Neural cell (in vitro differentiated cells): Measurements from ENCODE around the gene APOD. TPM values are rescaled to one million over a fixed set of nuclear protein-coding genes. Genes with fewer than 3 reads are reported as not detected.

ENCODE experiments used
- H2AFZ ChIP-seq: fragments of 200-600, 300-800 bp; sonication (generic), shearing (Covaris generic); 2 replicates; pipeline ENCODE4 v1.6.0; 2014; ENCODE audit warnings: low read depth, mild to moderate bottlenecking, antibody characterized with exemption, low read length, moderate library complexity
- H3F3A ChIP-seq: fragments of 200-600 bp; shearing (Covaris generic); 2 replicates; pipeline ENCODE4 v1.6.1; 2016; ENCODE audit warnings: mild to moderate bottlenecking, moderate library complexity, mixed read lengths, antibody characterized with exemption, low read length; ENCODE audit not compliant: insufficient read depth, poor library complexity, severe bottlenecking
- H3K27ac ChIP-seq: fragments of 200-600, 300-800 bp; sonication (generic), shearing (Covaris generic); 2 replicates; pipeline ENCODE4 v1.5.1; 2014; ENCODE audit warnings: mild to moderate bottlenecking, low read length, moderate library complexity
- H3K27me3 ChIP-seq: fragments of 300-800, 200-600 bp; sonication (generic), shearing (Covaris generic); 2 replicates; pipeline ENCODE4 v1.6.0; 2014; ENCODE audit warnings: mild to moderate bottlenecking, low read depth, low read length, moderate library complexity; ENCODE audit not compliant: insufficient read depth
- H3K36me3 ChIP-seq: fragments of 300-800, 200-600 bp; sonication (generic), shearing (Covaris generic); 2 replicates; pipeline ENCODE4 v1.5.1; 2014; ENCODE audit warnings: mild to moderate bottlenecking, antibody characterized with exemption, low read length, moderate library complexity; ENCODE audit not compliant: insufficient read depth
- H3K4me2 ChIP-seq: fragments of 300-800, 200-600 bp; sonication (generic), shearing (Covaris generic); 2 replicates; pipeline ENCODE4 v1.6.0; 2014; ENCODE audit warnings: mild to moderate bottlenecking, low read length
- H3K4me3 ChIP-seq: fragments of 300-800, 200-600 bp; sonication (generic), shearing (Covaris generic); 2 replicates; pipeline ENCODE4 v1.5.1; 2014; ENCODE audit warnings: mild to moderate bottlenecking, low read length, moderate library complexity
- H3K79me2 ChIP-seq: fragments of 200-600 bp; shearing (Covaris generic); replicated peaks from 2 replicates; pipeline ENCODE4 v1.6.0; 2014; ENCODE audit warnings: mild to moderate bottlenecking, low read length, moderate library complexity; ENCODE audit not compliant: insufficient read depth
- H3K9ac ChIP-seq: fragments of 300-800, 200-600 bp; sonication (generic), shearing (Covaris generic); 2 replicates; pipeline ENCODE4 v1.6.1; 2016; ENCODE audit warnings: mild to moderate bottlenecking, low read length, mixed read lengths
- H3K9me2 ChIP-seq: fragments of 200-600 bp; shearing (Covaris generic); 2 replicates; pipeline ENCODE4 v1.6.1; 2016; ENCODE audit warnings: mild to moderate bottlenecking, low read length, mixed read lengths; ENCODE audit not compliant: insufficient read depth
- H3K9me3 ChIP-seq: fragments of 200-600, 300-800 bp; sonication (generic), shearing (Covaris generic); 2 replicates; pipeline ENCODE4 v1.6.1; 2016; ENCODE audit warnings: mild to moderate bottlenecking, mixed run types, low read length, moderate library complexity, mixed read lengths
- H4K20me1 ChIP-seq: fragments of 200-600 bp; shearing (Covaris generic); 2 replicates; pipeline ENCODE4 v1.6.1; 2016; ENCODE audit warnings: mild to moderate bottlenecking, mixed run types; ENCODE audit not compliant: insufficient read depth
- EP300 ChIP-seq: fragments of 450-650 bp; conservative IDR thresholded peaks from 2 replicates; pipeline ENCODE4 v1.6.1; 2014; ENCODE audit warnings: antibody characterized with exemption, mild to moderate bottlenecking, moderate library complexity; ENCODE audit not compliant: poor library complexity, severe bottlenecking
- EZH2 ChIP-seq: fragments of 200-600, 300-800 bp; shearing (Covaris generic), sonication (generic); IDR thresholded peaks from 2 replicates; pipeline ENCODE4 v1.6.1; 2014; ENCODE audit warnings: antibody characterized with exemption, low read length, borderline replicate concordance, mild to moderate bottlenecking; ENCODE audit not compliant: insufficient read depth, poor library complexity, severe bottlenecking
- MXI1 ChIP-seq: fragments of 450-650 bp; conservative IDR thresholded peaks from 2 replicates; pipeline ENCODE4 v1.6.1; 2014; ENCODE audit warnings: antibody characterized with exemption, mild to moderate bottlenecking; ENCODE audit not compliant: poor library complexity, severe bottlenecking
- POLR2AphosphoS5 ChIP-seq: IDR thresholded peaks from 2 replicates; pipeline ENCODE4 v1.6.1; 2012
- RAD21 ChIP-seq: fragments of 450-650 bp; conservative IDR thresholded peaks from 2 replicates; pipeline ENCODE4 v1.6.1; 2014; ENCODE audit warnings: antibody characterized with exemption, mild to moderate bottlenecking, moderate library complexity
- REST ChIP-seq: IDR thresholded peaks from 2 replicates; pipeline ENCODE4 v1.6.1; 2012; ENCODE audit warnings: borderline replicate concordance
- SMC3 ChIP-seq: fragments of 450-650 bp; conservative IDR thresholded peaks from 2 replicates; pipeline ENCODE4 v1.6.1; 2014; ENCODE audit warnings: antibody characterized with exemption, mild to moderate bottlenecking, moderate library complexity; ENCODE audit not compliant: poor library complexity
- TAF1 ChIP-seq: IDR thresholded peaks from 2 replicates; pipeline ENCODE4 v1.6.1; 2012; ENCODE audit warnings: low read depth
- polyA plus RNA-seq: library from polyadenylated mRNA; depleted of rRNA; stranded (reverse); fragments of >200 nt; gene quantifications from 2 replicates; pipeline ENCODE4 v1.2.3, GENCODE V29; 2014
- TF ChIP-seq, protein P1 (sequence below): fragments of 450-650 bp; IDR thresholded peaks from 2 replicates; pipeline ENCODE4 v1.5.1; 2014; ENCODE audit warnings: antibody characterized with exemption, mild to moderate bottlenecking, moderate library complexity; ENCODE audit not compliant: poor library complexity, severe bottlenecking

APOD gene
- polyA plus RNA-seq, 1 donor from 2014 or later = not detected

GRCh38 chr3:195548987-195549386 lies 34.8 kb downstream of the APOD start:
- H4K20me1 ChIP-seq = no peaks in the 10 kb centered on the region
- TF ChIP-seq EZH2 (no peak), TAF1 (no peak), POLR2AphosphoS5 (no peak), REST (no peak), EP300 (no peak)
- no peak overlapping the region for H3K9ac ChIP-seq
- no peaks in the 10 kb centered on the region for H3K36me3 ChIP-seq
- no peak overlapping the region for H3K27ac ChIP-seq
- no peaks in the 10 kb centered on the region for H3K9me2 ChIP-seq
- H3F3A ChIP-seq = no peaks in the 10 kb centered on the region
- H3K4me3 ChIP-seq = no peak overlapping the region
- H3K79me2 ChIP-seq = no peaks in the 10 kb centered on the region
- no peak overlapping the region for H2AFZ ChIP-seq
- no peaks in the 10 kb centered on the region for H3K27me3 ChIP-seq
- no peaks in the 10 kb centered on the region for H3K9me3 ChIP-seq
- no peak overlapping the region for H3K4me2 ChIP-seq

DNA sequence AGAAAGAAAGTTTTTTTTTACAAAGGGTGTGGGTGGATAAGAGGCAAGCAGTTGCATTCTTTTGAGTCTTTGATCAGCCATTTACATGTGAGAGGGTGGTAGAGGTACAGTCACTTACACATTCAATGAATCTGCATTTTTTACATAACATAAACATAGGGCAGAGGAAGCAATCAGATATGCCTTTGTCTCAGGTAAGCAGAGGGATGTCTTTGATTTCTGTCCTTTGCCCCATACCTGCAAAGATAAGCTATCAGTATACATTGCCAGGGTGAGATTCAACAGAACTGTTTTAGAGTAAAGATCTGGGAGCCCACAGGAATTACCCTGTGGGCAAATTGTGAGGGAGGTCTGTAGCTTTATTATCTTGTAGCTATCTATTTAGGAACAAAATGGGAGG lies 35.2 kb downstream of the APOD start:
- no peaks in the 10 kb centered on the region for H3F3A ChIP-seq
- H2AFZ ChIP-seq = no peak overlapping the region
- no peak overlapping the region for H3K4me3 ChIP-seq
- no peak for TF ChIP-seq EP300
- TF ChIP-seq TAF1 = no peak
- TF ChIP-seq MXI1 = no peak
- TF ChIP-seq, protein P1, sequence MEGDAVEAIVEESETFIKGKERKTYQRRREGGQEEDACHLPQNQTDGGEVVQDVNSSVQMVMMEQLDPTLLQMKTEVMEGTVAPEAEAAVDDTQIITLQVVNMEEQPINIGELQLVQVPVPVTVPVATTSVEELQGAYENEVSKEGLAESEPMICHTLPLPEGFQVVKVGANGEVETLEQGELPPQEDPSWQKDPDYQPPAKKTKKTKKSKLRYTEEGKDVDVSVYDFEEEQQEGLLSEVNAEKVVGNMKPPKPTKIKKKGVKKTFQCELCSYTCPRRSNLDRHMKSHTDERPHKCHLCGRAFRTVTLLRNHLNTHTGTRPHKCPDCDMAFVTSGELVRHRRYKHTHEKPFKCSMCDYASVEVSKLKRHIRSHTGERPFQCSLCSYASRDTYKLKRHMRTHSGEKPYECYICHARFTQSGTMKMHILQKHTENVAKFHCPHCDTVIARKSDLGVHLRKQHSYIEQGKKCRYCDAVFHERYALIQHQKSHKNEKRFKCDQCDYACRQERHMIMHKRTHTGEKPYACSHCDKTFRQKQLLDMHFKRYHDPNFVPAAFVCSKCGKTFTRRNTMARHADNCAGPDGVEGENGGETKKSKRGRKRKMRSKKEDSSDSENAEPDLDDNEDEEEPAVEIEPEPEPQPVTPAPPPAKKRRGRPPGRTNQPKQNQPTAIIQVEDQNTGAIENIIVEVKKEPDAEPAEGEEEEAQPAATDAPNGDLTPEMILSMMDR = no peak
- no peak for TF ChIP-seq REST
- TF ChIP-seq POLR2AphosphoS5 = no peak
- TF ChIP-seq RAD21 = no peak
- no peak for TF ChIP-seq SMC3
- TF ChIP-seq EZH2 = no peak
- H3K36me3 ChIP-seq = no peaks in the 10 kb centered on the region
- H3K4me2 ChIP-seq = no peak overlapping the region
- no peak overlapping the region for H3K27ac ChIP-seq
- no peaks in the 10 kb centered on the region for H3K9me2 ChIP-seq
- H3K27me3 ChIP-seq = no peaks in the 10 kb centered on the region
- no peaks in the 10 kb centered on the region for H3K9me3 ChIP-seq
- H4K20me1 ChIP-seq = no peaks in the 10 kb centered on the region
- H3K9ac ChIP-seq = no peak overlapping the region
- no peaks in the 10 kb centered on the region for H3K79me2 ChIP-seq
